GM21367 (cell line): ENCODE results near the gene OXSR1.
"Not testable (repeated sequence)": the region's sequence is repeated elsewhere in the genome, so short reads cannot be mapped to it uniquely, and the experiment has no call there.

Source experiments
- ATAC-seq: cut with Tn5 transposase; IDR thresholded peaks from one replicate; pipeline ENCODE4 v1.9.1; 2021; ENCODE audit not compliant: unreplicated experiment

The OXSR1 gene

DNA sequence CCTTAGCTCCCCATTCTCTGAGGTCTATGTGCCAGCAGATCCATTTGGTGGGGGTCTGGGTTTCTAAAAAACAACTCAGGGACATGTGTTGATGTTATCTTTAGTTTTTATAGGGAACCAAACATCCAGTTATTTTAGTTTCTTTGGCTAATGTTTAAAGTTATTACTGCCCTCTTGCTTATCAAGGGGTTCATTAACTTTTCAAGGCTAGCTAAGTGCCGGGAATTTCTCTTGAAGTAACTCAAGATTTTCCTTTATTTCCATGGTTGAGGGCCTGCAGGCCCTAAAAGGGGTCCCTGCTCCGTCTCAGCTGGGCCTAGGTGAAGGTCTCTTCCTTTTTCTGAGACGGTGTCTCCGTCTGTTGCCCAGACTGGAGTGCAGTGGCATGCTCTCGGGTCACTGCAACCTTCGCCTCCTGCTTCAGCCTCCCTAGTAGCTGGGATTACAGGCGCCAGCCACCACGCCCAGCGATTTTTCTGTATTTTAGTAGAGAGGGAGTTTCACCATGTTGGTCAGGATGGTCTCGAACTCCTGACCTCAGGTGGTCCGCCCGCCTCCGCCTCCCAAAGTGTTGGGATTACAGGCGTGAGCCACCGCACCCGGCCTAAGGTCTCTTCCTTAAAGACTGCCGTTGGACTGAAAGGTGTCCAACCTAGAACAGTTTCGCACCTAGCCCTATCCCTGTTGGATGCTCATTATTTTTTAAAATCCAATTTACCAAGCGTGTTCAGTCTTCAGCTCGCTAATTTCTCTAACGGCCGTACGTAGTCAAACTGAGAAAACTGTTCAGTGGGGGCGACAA is 1.3 kb upstream of the OXSR1 start:
- ATAC-seq: no peak

DNA sequence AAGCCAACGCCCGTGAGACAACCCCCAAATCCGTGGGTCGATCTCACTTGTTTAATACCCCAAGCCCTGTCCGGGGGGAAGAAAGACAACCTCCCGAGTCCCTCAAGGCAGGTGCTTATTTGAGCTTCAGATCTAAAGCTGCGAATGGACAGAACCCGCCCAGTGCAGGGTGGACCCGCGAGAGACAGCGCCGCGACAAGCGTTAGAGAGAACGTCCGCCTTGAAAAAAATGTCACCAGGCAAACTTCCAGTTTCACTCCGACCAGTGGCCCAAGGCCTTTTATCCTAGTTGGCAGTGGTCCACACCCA is 740 bp upstream of the OXSR1 start:
- no peak for ATAC-seq

DNA sequence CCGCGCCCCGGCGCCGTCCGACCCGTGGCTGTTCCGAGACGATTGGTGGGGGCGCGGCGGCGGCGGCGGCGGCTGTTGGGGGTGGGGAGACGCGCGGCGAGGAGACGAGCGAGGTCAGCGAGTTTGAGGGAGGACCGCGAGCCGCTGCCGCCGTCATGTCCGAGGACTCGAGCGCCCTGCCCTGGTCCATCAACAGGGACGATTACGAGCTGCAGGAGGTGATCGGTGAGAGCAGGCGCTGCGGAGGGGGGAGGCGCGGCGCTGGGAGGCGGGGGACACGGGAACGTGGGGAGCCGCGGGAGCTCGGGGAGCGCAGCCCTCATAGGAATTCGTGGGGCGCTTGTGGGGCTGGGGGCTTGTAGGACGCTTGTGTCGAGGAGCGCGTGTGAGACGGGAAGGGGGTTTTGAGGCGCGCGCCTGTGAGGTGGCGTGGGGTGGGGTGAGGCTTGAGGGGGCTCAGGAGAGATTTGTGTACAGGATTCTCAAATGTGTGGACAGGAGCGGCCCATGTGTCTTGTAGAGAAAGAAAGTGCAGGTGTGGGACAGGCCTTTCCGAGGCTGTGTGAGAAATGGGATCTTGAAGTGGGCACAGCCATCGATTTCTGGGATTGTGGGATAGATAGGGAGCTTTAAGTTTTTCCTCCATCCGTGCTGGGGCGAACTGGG is 518 bp downstream of the OXSR1 start:
- ATAC-seq: no peak

DNA sequence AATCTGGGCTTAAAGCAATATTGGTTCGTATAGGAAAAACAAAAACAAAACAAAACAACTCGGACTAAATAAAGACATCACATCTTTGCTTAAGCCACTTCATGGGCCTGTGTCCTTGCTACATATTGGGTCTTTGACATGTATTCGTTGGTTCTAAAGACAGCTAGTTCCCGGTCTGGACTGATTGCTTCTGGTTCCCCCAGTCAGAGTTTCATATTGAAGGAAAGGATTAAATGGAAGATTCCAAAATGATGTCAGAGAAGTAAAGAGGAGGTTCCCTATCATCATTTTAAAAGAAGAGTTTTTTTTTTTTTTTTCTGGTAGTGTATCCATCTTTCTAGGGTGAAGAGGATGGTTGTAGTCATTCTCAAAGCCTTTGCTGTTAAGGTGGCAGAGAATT is 2.3 kb downstream of the OXSR1 start:
- ATAC-seq: no peak

DNA sequence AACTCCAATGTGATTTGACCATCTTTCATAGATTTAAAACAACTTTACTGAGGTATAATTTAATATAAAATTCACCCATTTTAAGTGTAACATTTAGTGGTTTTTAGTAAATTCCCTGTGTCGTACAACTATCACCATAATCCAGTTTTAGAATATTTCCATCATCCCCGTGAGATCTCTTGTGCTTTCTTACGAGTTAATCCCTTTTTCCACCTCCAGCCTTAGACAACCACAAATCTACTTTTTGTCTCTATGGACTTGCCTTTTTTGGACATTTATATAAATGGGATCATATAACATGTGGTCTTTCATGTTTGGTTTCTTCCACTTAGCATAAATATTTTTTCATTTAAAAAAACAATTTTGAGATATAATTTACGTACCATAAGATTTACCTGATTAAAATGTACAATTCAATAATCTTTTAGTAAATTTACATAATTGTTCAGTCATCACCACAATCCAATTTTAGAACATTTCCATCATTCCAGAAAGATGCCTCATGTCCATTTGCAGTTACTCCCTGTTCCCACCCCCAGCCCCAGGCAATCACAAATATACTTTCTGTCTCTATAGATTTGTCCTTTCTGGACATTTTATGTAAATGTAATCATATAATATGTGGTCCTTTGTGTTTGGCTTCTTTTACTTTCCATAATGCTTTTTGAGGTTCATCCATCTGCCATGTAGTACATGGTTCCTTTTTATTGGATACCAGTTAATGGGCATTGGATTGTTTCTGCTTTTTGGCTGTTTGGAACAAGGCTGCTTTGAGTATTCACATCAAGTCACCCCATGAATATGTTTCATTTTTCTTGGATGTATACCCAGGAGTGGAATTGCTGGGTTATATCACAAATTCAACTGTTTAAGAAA is 3.1 kb downstream of the OXSR1 start:
- no peak for ATAC-seq

DNA sequence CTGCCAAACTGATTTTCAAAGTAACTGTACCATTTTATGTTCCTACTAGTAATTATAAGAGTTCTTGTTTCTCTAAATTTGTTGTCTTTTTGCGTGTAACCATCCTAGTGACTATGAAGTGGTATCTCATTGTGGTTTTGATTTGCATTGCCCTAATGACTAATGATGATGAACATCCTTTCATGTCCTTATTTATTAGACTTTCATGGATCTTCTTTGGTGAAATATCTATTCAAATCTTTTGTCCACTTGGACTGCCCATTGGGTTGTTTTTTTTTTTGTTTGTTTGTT is 3.6 kb downstream of the OXSR1 start:
- no peak for ATAC-seq

DNA sequence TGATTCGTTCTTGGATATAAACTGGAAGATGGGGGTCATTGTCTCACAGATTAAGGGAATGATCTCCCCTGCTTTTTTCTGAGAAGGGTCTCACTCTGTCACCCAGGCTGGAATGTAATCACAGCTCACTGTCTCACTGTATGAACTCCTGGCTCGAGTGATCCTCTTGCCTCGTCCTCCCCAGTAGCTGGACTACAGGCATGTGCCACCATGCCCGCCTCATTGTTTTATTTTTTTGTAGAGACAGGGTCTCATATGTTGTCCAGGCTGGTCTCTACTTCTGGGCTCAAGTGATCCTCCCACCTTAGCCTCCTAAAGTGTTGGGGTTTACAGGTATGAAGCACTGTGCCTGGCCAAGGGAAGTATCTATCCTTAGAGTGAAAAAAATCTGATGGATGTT is 5.4 kb downstream of the OXSR1 start:
- ATAC-seq: no peak

DNA sequence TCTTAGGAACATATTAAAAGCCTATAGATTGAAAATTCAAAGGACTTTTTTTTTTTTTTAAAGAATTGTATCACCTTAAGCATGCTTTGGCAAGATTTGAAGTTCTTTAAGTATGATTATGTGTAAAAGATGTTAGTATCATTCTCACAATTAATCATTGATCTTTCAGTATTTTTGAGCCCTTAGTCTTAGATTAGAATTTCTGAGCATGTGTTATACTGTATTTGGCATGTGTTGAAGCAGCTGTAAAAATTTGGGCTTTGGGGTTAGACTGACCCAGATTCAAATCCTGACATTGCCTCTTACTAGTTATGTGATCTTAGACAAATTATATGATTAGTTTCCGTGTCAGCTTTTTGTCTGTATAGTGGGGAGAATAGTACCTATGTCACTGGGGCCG is 6.3 kb downstream of the OXSR1 start:
- ATAC-seq: no peak

DNA sequence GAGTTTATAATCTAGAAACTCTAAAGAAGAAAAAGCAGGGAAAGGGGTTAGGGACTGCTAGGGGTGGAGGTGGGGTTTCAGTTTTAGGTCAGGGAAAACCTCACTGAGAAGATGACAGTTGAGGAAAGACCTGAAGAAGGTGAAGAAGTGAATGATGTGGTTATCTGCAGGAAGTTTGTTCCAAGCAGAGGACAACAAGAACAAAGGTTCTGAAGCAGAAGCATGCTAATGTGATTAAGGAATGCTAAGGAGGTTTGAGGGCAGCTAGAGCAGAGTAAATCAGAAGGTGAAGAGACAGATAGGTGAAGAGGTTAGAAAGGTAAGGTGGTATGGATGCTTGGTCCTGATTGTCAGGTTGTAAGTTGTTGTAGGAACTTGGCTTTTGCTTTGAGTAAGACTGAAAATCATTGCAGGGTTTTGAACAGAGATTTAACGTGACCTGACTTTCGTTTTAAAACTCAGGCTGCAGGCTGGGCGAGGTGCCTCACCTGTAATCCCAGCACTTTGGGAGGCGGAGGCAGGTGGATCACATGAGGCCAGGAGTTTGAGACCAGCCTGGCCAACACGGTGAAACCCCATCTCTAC is 8.6 kb downstream of the OXSR1 start:
- peak; percentile 47 for ATAC-seq

DNA sequence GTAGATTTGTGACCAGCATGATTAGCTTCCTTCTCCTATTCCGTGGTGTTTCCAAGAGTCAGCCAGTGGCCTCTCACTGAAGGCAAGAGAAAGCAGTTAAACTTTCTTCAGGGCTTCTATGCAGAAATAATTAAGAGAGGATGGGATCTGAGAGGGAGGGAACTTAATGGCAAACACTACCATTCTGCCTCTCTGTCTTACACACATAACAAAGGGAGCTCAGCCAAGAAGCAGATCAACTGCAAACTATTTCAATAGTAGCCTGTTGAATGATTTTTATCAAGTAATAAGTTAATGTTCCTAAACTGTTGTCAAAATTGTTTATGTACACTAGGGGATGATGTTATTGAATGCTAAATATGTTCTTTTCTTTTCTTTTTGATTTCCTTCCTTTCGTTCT is 11.8 kb downstream of the OXSR1 start:
- ATAC-seq: no peak

DNA sequence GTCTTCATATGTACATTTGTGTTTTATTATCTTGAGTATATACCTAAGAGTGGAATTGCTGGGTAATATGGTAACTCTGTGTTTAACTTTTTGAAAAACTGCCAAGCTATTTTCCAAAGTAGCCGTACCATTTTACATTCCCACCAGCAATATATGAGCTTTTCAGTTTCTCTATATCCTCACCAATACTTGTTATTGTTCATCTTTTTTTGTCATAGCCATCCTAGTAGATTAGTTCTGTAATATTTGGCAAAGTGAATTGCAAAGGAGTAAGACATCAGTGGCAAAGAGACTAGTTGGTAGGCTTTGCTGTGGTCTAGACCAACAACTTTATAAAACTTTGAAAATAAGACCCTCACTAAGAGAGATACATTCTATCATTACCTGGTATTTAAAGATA is 21.4 kb downstream of the OXSR1 start:
- no peak for ATAC-seq

DNA sequence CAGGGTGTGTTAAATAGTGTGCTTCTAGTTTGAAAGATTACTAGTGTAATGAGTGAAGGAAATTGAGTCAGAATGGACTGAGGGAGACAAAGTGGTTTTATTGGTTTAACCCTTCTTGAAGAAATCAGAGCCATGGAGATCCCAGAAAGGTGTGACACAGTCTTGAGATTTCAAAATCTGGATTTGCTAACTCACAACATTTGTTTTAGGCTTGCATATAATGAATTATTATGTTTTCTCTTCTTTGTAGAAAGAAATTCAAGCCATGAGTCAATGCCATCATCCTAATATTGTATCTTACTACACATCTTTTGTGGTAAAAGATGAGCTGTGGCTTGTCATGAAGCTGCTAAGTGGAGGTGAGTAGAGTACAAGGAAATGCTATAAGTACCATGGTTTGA is 25.1 kb downstream of the OXSR1 start:
- no peak for ATAC-seq

DNA sequence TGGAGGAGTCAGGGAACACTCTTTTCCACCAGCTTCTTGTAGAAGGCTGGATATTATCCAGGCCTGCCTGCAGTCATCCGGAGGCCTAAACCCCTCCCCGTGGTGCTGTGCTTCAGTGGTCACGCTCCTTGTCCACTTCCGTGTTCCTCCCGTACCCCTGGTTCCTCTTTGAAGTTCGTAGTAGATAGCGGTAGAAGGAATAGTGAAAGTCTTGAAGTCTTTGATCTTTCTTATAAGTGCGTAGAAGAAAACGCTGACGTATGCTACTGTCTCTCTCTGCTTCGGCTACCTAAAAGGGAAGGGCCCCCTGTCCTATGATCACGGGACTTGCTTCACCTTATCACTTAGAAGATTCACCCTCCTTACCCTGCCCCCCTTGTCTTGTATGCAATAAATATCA is 37.6 kb downstream of the OXSR1 start:
- ATAC-seq: not testable (repeated sequence)

DNA sequence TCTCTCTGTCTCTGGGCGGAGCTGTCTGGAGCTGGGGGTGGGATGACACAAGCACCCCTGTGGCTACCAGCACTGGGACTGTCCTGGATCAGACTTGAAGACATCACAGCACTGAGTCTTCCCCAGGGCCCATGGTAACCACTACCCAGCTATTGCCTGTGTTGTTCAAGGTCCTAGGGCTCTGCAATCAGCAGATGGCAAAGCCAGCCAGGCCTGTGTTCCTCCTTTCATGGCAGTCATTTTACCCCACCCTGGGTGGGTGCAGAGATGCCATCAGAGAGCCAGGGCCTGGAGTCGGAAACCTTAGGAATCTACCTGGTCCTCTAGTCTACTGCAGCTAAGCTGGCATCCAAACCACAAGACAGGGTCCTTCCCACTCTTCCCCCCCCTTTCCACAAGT is 38.4 kb downstream of the OXSR1 start:
- no peak for ATAC-seq

DNA sequence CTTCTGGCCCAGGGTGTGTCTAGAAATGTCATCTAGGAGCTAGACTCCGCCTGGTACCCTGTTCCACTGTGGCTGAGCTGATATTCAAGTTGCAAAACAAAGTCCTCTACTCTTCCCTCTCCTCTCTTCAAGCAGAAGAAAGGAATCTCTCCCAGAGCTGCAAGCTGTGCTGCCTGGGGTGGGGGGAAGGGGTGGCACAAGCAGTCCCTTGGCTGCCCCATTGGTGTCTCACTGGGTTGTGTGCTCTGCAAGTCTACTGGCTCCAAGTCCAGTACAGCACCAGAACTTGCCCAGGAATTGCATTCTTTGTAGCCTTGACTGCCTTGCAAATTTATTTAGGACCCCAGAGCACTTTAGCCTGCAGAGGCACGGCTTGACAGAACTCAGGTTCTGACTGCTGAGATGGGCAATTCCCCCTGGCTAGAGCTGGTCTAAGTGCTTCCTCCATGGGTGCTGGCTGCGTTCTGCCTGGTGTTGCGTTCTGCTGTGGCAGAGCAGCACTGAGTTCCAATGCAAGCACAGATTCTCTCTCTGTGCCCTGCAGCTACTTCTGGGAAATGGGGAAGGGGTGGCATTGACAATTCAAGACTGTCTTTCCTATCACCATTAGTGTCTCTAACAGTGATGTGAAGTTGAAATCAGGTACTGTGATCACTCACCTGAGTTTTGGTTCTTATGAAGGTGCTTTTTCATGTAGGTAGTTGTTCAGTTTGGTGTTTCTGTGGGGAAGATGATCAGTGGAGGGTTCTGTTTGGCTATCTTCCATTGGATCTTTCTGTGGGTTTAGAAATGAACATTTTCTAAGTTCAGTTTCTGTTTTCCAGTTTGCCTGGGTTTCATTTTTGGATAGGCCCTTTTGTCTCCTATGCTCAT is 39.5 kb downstream of the OXSR1 start:
- no peak for ATAC-seq

DNA sequence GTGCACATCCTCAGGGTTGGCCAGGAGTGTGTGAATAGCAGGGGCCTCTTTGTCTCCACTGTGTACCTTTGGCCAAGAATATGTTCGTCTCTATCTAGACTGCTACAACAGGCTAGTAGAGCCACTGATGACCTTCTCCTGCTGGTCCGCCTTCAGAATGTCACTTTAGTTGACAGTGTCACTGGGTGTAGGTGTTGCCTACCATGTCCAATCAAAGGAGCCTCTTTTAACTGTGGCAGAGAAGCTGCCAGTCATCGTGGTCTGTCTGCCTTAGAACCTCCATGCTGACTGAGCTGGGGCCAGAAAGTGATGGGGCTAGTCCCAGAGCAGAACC is 40.1 kb downstream of the OXSR1 start:
- no peak for ATAC-seq

DNA sequence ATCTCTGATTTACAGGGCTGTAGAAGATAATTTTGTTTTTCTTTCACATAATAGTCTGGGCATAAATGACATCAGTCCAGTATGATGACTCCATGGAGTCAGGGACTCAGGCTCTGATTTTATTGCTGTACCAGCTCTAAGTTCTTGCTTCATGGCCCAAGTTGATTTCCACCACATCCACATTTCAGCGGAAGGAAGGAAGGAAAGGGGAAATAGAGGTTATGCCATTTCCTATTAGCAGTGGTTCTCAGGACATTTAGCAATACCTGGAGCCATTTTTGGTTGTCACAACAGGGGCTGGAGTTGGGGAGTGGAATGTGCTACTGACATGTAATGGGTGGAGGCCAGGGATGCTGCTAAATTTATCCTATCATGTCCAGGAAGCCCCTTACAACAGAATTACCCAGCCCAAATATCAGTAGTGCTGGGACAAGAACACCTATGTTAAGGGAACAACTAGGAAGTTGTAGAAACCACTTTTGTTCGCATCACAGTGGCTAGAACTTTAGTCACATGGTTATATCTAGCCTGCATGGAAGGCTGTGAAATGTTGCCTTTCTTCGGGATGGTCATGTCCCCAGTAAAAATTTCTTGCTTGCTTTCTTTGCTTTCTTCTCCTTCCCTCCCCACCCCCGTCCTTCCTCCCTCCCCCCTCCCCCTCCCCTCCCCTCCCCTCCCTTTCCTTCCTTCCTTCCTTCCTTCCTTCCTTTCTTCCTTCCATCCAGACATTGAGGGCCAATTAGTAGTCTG is 42.1 kb downstream of the OXSR1 start:
- ATAC-seq: no peak

DNA sequence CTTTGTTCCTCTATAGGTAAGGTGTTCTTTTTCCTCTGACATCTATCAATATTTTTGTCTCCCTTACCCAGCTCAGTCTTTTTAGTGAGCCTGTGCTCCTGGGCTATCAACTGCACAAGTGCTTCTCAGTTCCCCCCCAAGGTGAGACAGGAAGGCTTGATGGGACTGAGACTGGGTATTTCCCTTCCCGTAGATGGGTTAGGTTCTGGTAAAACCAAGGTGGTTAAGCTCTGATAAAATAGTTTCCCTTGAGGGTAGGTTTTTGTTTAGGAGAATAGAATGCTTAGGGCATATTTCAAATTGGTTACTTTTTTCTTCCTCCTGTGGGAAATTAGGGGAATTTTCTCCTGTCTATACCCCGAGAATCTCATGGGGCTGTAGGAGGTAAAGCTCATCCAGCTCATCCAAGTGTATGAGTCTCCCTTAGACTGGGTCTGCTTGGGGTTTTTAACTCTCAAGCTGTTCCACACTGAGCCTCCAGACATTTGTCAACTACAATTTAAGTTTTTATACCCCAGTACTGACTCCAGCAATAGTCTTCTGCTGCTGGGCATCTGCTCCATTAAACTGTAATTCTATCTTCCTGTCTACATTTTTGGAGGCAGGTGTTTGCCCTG is 44.9 kb downstream of the OXSR1 start:
- ATAC-seq: peak; percentile 89

DNA sequence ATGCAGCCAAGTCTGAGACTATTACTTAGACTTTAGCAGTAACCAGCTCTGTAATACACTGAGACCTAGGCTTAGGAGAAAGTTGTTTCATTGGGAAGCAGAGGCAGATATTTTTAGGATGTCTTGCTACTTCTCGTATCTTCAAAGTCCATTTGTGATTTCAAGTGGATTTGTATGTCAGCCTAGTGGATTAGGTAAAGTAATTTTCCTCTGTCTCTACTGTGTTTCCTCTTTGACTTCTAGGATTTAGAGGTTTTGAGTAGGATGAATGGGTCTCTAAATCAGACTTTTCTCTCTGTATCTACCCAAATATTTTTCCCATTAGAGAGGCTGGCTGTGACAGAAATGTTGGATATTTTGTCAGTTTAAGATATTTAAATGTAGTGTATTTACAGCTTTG is 46.8 kb downstream of the OXSR1 start:
- no peak for ATAC-seq

DNA sequence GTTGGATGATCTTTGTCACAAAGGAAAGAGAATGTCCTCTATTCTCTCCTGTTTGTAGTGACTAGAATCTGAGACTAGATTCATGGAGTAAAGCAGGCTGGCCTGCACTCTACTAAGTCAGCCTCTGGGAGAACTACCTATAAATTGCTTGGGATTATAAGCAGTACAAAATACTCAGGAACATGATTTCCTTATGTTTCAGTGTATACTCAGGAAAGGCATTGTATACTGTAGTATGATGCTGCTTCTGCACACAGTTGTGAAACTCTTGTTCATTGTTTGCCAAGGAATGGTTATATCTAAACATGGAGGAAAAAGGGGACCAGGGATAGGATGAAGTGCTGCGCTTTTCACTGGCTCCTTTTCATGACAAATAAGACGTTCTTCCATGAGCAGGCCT is 49.2 kb downstream of the OXSR1 start:
- ATAC-seq: no peak
